ENCODE measurements around the gene FAM151A. TPM values are rescaled to one million over a fixed set of nuclear protein-coding genes. Genes with fewer than 3 reads are reported as not detected.

Gene FAM151A
- total and polyA plus RNA-seq, 12 donors, result 0.39 to 2.9 (median 0.94) TPM; not detected in 1

- Histone ChIP-seq H3K27ac (peak overlapping the region; percentile 55 to 93 (median 74)), H3K9me3 (no peaks in the 10 kb centered on the region), H3K4me3 (no peak overlapping the region), H3K36me3 (no peaks in the 10 kb centered on the region), H3K27me3 (no peaks in the 10 kb centered on the region), H3K4me1 (peaks cover 15 to 78% (median 52%) of the 10 kb centered on the region in 9 donors)
- intact Hi-C loops (cut with DNase I), result no loop called here
- 38 to 45% methylated on average over 4 of the region's 4 CpGs for WGBS, 2 donors
- ATAC-seq, result peak in 7 of 8 donors; percentile 39 to 82 (median 68)
- no peak for TF ChIP-seq CTCF (IDR thresholded peaks at IDR 0.05)
- DNase-seq, result no peak
These were observed 54.0 kb downstream of the FAM151A start for GRCh38 chr1:54569339-54569738.

- TF ChIP-seq CTCF (IDR thresholded peaks at IDR 0.05), result no peak
- Histone ChIP-seq H3K9me3 (no peaks in the 10 kb centered on the region), H3K4me3 (no peak overlapping the region), H3K36me3 (no peaks in the 10 kb centered on the region), H3K4me1 (peaks cover 15 to 77% (median 54%) of the 10 kb centered on the region in 9 donors), H3K27me3 (no peaks in the 10 kb centered on the region), H3K27ac (peak overlapping the region in 7 of 10 donors; percentile 69 to 93 (median 80))
- ATAC-seq, result peak in 2 of 8 donors; percentile 21 to 35
- no peak for DNase-seq
- intact Hi-C loops (cut with DNase I), result no loop called here
- 52 to 59% methylated on average over 5 of the region's 5 CpGs for WGBS, 2 donors
These were observed 55.4 kb downstream of the FAM151A start for GRCh38 chr1:54567961-54568360.

GRCh38 chr1:54566438-54567141 lies 56.7 kb downstream of the FAM151A start:
- TF ChIP-seq CTCF (IDR thresholded peaks at IDR 0.05), result no peak
- Histone ChIP-seq H3K36me3 (no peaks in the 10 kb centered on the region), H3K9me3 (no peaks in the 10 kb centered on the region), H3K4me1 (peaks cover 7 to 63% (median 41%) of the 10 kb centered on the region in 9 donors), H3K27ac (peak overlapping the region in 4 of 10 donors; percentile 22 to 92 (median 34)), H3K4me3 (no peak overlapping the region), H3K27me3 (no peaks in the 10 kb centered on the region)
- DNase-seq (no peak), ATAC-seq (no peak)
- intact Hi-C loops (cut with DNase I), result no loop called here
- 68 to 76% methylated on average over 5 of the region's 5 CpGs for WGBS, 2 donors

GRCh38 chr1:54565113-54565501 lies 58.2 kb downstream of the FAM151A start:
- TF ChIP-seq CTCF (IDR thresholded peaks at IDR 0.05), result no peak
- Histone ChIP-seq H3K36me3 (no peaks in the 10 kb centered on the region), H3K27me3 (no peaks in the 10 kb centered on the region), H3K9me3 (no peaks in the 10 kb centered on the region), H3K4me3 (no peak overlapping the region), H3K4me1 (peaks cover 2 to 56% (median 32%) of the 10 kb centered on the region in 9 donors), H3K27ac (peak overlapping the region in 8 of 10 donors; percentile 11 to 70 (median 54))
- DNase-seq, result no peak
- WGBS, 2 donors, result 49 to 55% methylated on average over 4 of the region's 4 CpGs
- intact Hi-C loops (cut with DNase I), result no loop called here
- ATAC-seq, result peak in 1 of 8 donors; percentile 22

Measured in heart right ventricle (tissue), 16 donors.